AG09319 (cell line): ENCODE measurements around the gene C3.

Source experiments
- DNase-seq: peaks from one replicate; pipeline ENCODE4 v3.0.0-alpha.2; 2010; ENCODE audit warnings: low read depth; ENCODE audit errors: extremely low read depth
- CTCF ChIP-seq: IDR thresholded peaks from 2 replicates; pipeline ENCODE4 v1.5.1; 2011; ENCODE audit warnings: low read depth, mild to moderate bottlenecking, inconsistent platforms, low read length, moderate library complexity

C3 gene

GRCh38 chr19:6683971-6684370 is 36.5 kb downstream of the C3 start:
- no peak for TF ChIP-seq CTCF
- DNase-seq: no peak

GRCh38 chr19:6682607-6683128 is 37.8 kb downstream of the C3 start:
- TF ChIP-seq CTCF: no peak
- DNase-seq: no peak

- TF ChIP-seq CTCF: no peak
- DNase-seq: no peak
Observed at GRCh38 chr19:6680141-6680540, 40.3 kb downstream of the C3 start.

- DNase-seq: no peak
- no peak for TF ChIP-seq CTCF
Observed at GRCh38 chr19:6679139-6679538, 41.3 kb downstream of the C3 start.

GRCh38 chr19:6678690-6679109 is 41.8 kb downstream of the C3 start:
- DNase-seq: no peak
- TF ChIP-seq CTCF: no peak

GRCh38 chr19:6677883-6678689 is 42.4 kb downstream of the C3 start:
- DNase-seq: no peak
- TF ChIP-seq CTCF: no peak

- DNase-seq: no peak
- no peak for TF ChIP-seq CTCF
Observed at GRCh38 chr19:6677495-6677882, 43.0 kb downstream of the C3 start.
